ENCODE data around the gene FAM89A. TPM values are rescaled to one million over a fixed set of nuclear protein-coding genes. Genes with fewer than 3 reads are reported as not detected.

FAM89A gene
- total RNA-seq, 1 donor: 10.9 TPM

GRCh38 chr1:231069333-231069732 is 29.3 kb upstream of the FAM89A start:
- no peak overlapping the region for H2AFZ ChIP-seq (ENCODE audit: low read length)
- H3K4me3 ChIP-seq (ENCODE audit: insufficient read depth, low read length): no peak overlapping the region
- no peaks in the 10 kb centered on the region for H3K79me2 ChIP-seq (ENCODE audit: insufficient read depth, low read length)
- H3K27me3 ChIP-seq (ENCODE audit: insufficient read depth, low read length): no peaks in the 10 kb centered on the region
- no peaks in the 10 kb centered on the region for H3K4me1 ChIP-seq (ENCODE audit: insufficient read depth, low read length)
- no peak overlapping the region for H3K27ac ChIP-seq (ENCODE audit: low read depth, low read length)
- H3K36me3 ChIP-seq (ENCODE audit: insufficient read depth, low read length): no peaks in the 10 kb centered on the region
- no peaks in the 10 kb centered on the region for H4K20me1 ChIP-seq (ENCODE audit: insufficient read depth, low read length)
- DNase-seq (ENCODE audit: insufficient read length, low spot score, missing footprints): no peak
- H3K9me3 ChIP-seq (ENCODE audit: low read depth, low read length): no peaks in the 10 kb centered on the region
- no peak overlapping the region for H3K4me2 ChIP-seq (ENCODE audit: insufficient read depth, low read length)
- TF ChIP-seq, protein P1, sequence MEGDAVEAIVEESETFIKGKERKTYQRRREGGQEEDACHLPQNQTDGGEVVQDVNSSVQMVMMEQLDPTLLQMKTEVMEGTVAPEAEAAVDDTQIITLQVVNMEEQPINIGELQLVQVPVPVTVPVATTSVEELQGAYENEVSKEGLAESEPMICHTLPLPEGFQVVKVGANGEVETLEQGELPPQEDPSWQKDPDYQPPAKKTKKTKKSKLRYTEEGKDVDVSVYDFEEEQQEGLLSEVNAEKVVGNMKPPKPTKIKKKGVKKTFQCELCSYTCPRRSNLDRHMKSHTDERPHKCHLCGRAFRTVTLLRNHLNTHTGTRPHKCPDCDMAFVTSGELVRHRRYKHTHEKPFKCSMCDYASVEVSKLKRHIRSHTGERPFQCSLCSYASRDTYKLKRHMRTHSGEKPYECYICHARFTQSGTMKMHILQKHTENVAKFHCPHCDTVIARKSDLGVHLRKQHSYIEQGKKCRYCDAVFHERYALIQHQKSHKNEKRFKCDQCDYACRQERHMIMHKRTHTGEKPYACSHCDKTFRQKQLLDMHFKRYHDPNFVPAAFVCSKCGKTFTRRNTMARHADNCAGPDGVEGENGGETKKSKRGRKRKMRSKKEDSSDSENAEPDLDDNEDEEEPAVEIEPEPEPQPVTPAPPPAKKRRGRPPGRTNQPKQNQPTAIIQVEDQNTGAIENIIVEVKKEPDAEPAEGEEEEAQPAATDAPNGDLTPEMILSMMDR (IDR thresholded peaks at IDR 0.05; ENCODE audit: extremely low read depth, low read depth, low read length): no peak

- H3K79me2 ChIP-seq (ENCODE audit: insufficient read depth, low read length): no peaks in the 10 kb centered on the region
- no peaks in the 10 kb centered on the region for H3K36me3 ChIP-seq (ENCODE audit: insufficient read depth, low read length)
- TF ChIP-seq, protein P1 (IDR thresholded peaks at IDR 0.05; ENCODE audit: extremely low read depth, low read depth, low read length): no peak
- H3K9me3 ChIP-seq (ENCODE audit: low read depth, low read length): no peaks in the 10 kb centered on the region
- H4K20me1 ChIP-seq (ENCODE audit: insufficient read depth, low read length): no peaks in the 10 kb centered on the region
- DNase-seq (ENCODE audit: insufficient read length, low spot score, missing footprints): no peak
- no peaks in the 10 kb centered on the region for H3K27me3 ChIP-seq (ENCODE audit: insufficient read depth, low read length)
- no peak overlapping the region for H3K4me2 ChIP-seq (ENCODE audit: insufficient read depth, low read length)
- no peak overlapping the region for H3K27ac ChIP-seq (ENCODE audit: low read depth, low read length)
- no peak overlapping the region for H3K4me3 ChIP-seq (ENCODE audit: insufficient read depth, low read length)
- H2AFZ ChIP-seq (ENCODE audit: low read length): no peak overlapping the region
- H3K4me1 ChIP-seq (ENCODE audit: insufficient read depth, low read length): no peaks in the 10 kb centered on the region
Observed at GRCh38 chr1:231068762-231069161, 28.7 kb upstream of the FAM89A start.

- H2AFZ ChIP-seq (ENCODE audit: low read length): no peak overlapping the region
- no peak overlapping the region for H3K4me2 ChIP-seq (ENCODE audit: insufficient read depth, low read length)
- no peak for DNase-seq (ENCODE audit: insufficient read length, low spot score, missing footprints)
- H3K27ac ChIP-seq (ENCODE audit: low read depth, low read length): no peak overlapping the region
- H3K4me1 ChIP-seq (ENCODE audit: insufficient read depth, low read length): no peaks in the 10 kb centered on the region
- H3K36me3 ChIP-seq (ENCODE audit: insufficient read depth, low read length): no peaks in the 10 kb centered on the region
- H3K79me2 ChIP-seq (ENCODE audit: insufficient read depth, low read length): no peaks in the 10 kb centered on the region
- TF ChIP-seq, protein P1 (IDR thresholded peaks at IDR 0.05; ENCODE audit: extremely low read depth, low read depth, low read length): no peak
- no peak overlapping the region for H3K4me3 ChIP-seq (ENCODE audit: insufficient read depth, low read length)
- no peaks in the 10 kb centered on the region for H3K9me3 ChIP-seq (ENCODE audit: low read depth, low read length)
- H4K20me1 ChIP-seq (ENCODE audit: insufficient read depth, low read length): no peaks in the 10 kb centered on the region
- H3K27me3 ChIP-seq (ENCODE audit: insufficient read depth, low read length): no peaks in the 10 kb centered on the region
Observed at GRCh38 chr1:231065510-231066241, 25.6 kb upstream of the FAM89A start.

DNA sequence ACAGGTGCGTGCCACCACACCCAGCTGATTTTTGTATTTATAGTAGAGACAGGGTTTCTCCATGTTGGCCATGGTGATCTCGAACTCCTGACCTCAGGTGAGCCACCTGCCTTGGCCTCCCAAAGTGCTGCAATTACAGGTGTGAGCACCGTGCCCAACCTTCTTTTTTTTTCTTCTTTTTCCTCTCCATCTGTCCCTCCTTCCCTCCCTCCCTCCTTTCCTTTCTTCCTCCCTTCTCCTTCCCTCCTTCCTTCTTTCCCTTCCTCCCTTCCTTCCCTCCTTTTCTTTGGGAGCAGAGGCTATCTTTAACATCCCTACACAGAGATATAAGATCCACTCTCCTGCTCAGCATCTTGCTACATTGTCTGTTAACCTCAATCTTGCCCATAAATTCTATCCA is 24.4 kb upstream of the FAM89A start:
- H3K27me3 ChIP-seq (ENCODE audit: insufficient read depth, low read length): no peaks in the 10 kb centered on the region
- TF ChIP-seq, protein P1 (IDR thresholded peaks at IDR 0.05; ENCODE audit: extremely low read depth, low read depth, low read length): no peak
- H3K4me3 ChIP-seq (ENCODE audit: insufficient read depth, low read length): no peak overlapping the region
- no peak overlapping the region for H3K4me2 ChIP-seq (ENCODE audit: insufficient read depth, low read length)
- H4K20me1 ChIP-seq (ENCODE audit: insufficient read depth, low read length): no peaks in the 10 kb centered on the region
- no peaks in the 10 kb centered on the region for H3K79me2 ChIP-seq (ENCODE audit: insufficient read depth, low read length)
- H3K27ac ChIP-seq (ENCODE audit: low read depth, low read length): no peak overlapping the region
- H3K4me1 ChIP-seq (ENCODE audit: insufficient read depth, low read length): no peaks in the 10 kb centered on the region
- H3K36me3 ChIP-seq (ENCODE audit: insufficient read depth, low read length): no peaks in the 10 kb centered on the region
- DNase-seq (ENCODE audit: insufficient read length, low spot score, missing footprints): no peak
- H2AFZ ChIP-seq (ENCODE audit: low read length): no peak overlapping the region
- H3K9me3 ChIP-seq (ENCODE audit: low read depth, low read length): no peaks in the 10 kb centered on the region
